Skin epidermis (tissue), 12 donors: Measurements from ENCODE around the gene HELT.

Experiments
- H3K27ac ChIP-seq, 21 experiments: fragments of 200-600 bp; sonication (generic) in 11 of 21; one replicate each; pipeline ENCODE4 v1.5.0; 2020; ENCODE audit warnings: mild to moderate bottlenecking in 3 of 21, inconsistent platforms in 2 of 21, moderate library complexity in 2 of 21
- H3K4me3 ChIP-seq, 7 experiments: fragments of 200-600 bp; sonication (generic) in 2 of 7; one replicate each; pipeline ENCODE4 v1.5.0; 2020; ENCODE audit warnings: inconsistent platforms in 2 of 7, mild to moderate bottlenecking in 2 of 7, moderate library complexity in 1 of 7

Gene HELT

GRCh38 chr4:185002784-185003183 is 15.5 kb upstream of the HELT start:
- H3K27ac ChIP-seq: no peak overlapping the region
- no peak overlapping the region for H3K4me3 ChIP-seq

GRCh38 chr4:185003596-185004351 is 14.5 kb upstream of the HELT start:
- H3K27ac ChIP-seq: no peak overlapping the region
- no peak overlapping the region for H3K4me3 ChIP-seq

- peak overlapping the region in 2 of 21 experiments; percentile 13 to 39 for H3K27ac ChIP-seq
These were observed 13.6 kb upstream of the HELT start for GRCh38 chr4:185004562-185005218.

DNA sequence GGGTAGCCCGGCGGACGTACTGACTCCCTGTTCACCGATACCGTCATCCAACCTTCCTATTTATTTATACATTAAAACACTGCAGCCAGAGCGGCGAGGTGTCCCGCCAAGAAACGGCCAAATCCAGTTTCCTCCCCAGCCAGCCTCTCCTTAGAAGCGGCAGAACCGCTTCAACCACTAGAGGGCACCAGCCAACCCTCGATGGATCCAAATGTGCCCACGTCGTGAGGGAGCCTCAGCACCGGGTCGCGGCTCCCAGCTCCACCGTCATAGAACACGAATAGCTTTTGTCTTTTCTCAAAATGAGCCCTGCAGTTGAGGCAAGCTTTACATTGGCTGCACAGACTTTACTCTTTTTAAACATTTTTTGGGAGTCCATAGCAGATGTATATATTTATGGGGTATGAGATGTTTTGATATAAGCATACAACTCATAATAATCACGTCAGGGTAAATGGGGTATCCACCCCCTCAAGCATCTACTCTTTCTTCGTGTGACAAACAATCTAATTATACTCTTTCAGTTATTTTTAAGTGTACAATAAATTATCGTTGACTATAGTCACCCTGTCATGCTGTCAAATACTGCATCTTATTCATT is 13.0 kb upstream of the HELT start:
- Histone ChIP-seq H3K27ac (peak overlapping the region in 2 of 21 experiments; percentile 13 to 39), H3K4me3 (peak overlapping the region in 2 of 7 experiments; percentile 17 to 23)

More at GRCh38 chr4:185004562-185005218, 13.6 kb upstream of the HELT start:
- H3K4me3 ChIP-seq: peak overlapping the region in 2 of 7 experiments; percentile 17 to 23

GRCh38 chr4:185011408-185011807 is 6.9 kb upstream of the HELT start:
- H3K4me3 ChIP-seq: no peak overlapping the region

DNA sequence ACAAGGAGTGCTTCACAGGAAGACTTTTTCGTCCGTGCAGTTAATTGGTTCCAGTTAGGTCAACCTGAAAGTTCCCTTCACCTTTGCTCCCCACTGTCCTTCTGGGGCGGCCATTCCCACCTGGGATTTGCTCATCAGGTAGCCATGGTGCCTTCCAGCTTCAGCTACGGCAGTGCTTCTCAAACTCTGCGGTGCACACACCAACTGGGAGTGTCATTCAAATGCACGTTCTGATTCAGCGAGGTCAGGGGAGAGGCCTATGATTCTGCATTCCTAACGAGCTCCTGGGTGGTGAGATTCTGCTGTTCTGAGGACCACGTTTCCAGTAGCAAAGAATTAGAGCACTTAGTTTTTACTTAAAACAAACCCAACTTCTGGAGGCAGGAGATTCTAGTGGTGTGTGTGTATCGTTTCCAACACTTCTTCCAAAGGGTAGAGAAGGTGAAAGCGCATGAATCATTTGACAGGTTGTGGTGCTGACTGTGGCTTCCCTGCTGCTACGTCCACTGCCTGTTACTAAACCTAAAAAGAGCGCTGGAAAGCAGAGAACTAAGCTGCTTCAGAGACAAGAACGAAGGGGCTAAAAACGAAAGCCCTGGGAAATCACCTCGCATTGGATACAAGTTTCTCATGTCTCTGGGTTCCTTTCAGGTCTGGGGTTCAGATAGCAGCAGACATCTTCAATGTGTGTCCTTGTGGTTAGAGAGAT is 4.7 kb upstream of the HELT start:
- Histone ChIP-seq H3K27ac (no peak overlapping the region), H3K4me3 (no peak overlapping the region)

More at GRCh38 chr4:185011408-185011807, 6.9 kb upstream of the HELT start:
- H3K27ac ChIP-seq: no peak overlapping the region

DNA sequence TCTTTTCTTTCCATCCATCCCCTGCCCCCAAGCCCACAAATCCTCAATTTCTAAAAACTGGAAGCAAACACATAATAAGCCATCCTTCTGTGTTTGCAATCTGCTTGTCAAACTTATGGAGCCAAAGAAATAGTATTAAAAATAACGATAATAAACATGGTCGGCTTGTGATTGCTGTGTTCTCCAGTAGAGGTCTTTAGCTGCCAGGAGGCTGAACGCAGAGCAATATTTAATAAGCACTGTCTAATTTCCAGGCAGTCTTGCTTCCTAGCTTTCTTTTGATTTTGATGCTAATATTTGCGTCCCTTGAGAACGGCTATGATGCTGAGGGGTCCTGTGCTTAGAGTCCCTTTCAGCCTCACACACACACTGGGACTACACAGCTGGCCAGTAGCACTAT is 3.2 kb upstream of the HELT start:
- H3K4me3 ChIP-seq: no peak overlapping the region
- H3K27ac ChIP-seq: no peak overlapping the region

DNA sequence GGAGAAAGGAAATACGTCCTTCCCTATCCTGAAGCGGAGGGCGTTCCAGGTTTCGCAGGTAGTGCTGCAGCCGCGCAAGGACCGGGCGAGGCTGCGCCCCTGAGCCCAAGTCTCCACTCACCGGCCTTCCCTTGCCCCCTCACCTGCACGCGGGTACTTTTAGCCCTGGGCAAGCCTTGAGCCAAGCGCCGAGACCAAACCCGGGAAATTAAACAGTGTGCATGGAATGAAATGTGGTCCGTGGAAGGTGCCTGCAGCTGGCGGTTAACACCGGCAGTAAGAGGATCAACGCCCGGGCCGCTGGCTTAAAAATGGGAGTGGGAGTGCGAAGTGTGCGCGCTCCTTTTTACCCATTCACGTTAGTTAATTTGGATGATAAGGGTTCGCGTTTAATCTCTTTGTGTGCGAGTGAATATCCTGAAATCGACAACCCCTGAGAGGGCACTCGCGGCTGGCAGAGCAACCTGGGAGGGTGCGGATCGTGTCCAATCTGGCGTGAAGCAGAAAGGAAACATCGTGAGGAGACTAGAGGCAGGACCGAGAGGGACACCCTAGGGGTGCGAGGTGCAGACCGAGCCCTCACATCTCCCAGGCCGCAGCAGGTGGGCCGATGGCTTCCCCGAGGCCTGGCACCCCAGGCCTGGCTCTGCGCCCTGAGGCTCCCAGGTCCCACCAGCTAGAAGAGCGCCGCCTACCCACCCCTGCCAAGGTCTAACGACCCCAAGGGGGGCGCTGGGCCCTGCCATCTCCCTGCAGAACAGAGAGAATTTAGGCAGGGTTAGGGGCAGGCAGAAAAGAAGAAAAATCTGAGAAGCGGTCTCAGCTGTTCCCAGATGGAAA is 2.0 kb upstream of the HELT start:
- no peak overlapping the region for H3K4me3 ChIP-seq
- H3K27ac ChIP-seq: no peak overlapping the region

- H3K27ac ChIP-seq: no peak overlapping the region
- no peak overlapping the region for H3K4me3 ChIP-seq
These were observed 1.1 kb upstream of the HELT start for GRCh38 chr4:185016946-185017758.

GRCh38 chr4:185018834-185019455 is 655 bp downstream of the HELT start:
- Histone ChIP-seq H3K4me3 (no peak overlapping the region), H3K27ac (no peak overlapping the region)

GRCh38 chr4:185019456-185020292 is 1.4 kb downstream of the HELT start:
- no peak overlapping the region for H3K4me3 ChIP-seq

DNA sequence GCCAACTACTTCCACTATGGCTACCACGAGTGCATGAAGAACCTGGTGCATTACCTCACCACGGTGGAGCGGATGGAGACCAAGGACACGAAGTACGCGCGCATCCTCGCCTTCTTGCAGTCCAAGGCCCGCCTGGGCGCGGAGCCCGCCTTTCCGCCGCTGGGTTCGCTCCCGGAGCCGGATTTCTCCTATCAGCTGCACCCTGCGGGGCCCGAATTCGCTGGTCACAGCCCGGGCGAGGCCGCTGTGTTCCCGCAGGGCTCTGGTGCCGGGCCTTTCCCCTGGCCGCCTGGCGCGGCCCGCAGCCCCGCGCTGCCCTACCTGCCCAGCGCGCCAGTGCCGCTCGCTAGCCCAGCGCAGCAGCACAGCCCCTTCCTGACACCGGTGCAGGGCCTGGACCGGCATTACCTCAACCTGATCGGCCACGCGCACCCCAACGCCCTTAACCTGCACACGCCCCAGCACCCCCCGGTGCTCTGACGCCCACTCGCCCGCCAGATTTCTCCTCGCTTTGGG is 2.1 kb downstream of the HELT start:
- H3K4me3 ChIP-seq: no peak overlapping the region
- no peak overlapping the region for H3K27ac ChIP-seq

More at GRCh38 chr4:185019456-185020292, 1.4 kb downstream of the HELT start:
- H3K27ac ChIP-seq: no peak overlapping the region

DNA sequence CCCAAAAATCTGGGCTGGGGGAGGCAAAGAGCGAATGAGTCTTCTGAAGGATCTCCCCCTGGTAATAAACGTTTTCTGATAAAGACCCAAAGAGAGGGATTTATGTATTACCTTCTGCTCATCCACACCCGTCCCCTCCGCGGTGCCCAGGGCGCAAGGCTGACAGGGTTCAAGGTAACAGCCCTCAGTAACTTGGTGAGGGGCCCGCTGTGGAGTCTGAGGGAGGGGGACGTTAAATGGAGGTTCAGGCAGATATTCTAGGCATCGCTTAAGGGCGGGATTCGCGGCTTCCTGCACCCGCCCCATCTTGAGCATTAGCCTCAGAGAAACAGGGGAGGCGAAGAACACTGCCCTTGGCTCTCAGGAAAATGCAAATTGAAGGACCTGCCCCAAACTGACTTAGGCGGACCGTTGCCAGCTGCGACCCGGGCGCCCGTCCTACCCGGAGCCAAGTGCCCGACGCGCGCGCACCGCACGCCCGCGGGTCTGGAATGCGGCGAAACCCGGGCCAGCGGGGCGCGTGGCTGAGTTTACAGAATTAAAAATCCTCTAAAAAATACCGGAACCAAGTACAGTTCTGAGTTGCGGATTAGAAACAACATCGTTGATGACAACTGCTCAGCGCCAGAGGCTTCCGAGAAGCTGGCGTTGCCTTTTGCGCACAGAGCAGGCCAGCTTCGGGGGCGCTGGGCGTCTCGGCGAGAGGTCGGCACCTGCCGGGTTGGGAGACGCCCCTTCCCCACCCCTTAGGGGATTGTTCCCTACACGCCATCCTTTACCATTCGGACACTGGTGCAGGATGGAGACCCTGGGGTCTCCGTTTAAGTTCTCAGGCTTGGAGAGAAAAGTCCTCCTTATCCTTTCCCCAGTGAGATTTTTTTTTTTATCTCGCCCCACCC is 2.8 kb downstream of the HELT start:
- Histone ChIP-seq H3K27ac (no peak overlapping the region), H3K4me3 (no peak overlapping the region)

DNA sequence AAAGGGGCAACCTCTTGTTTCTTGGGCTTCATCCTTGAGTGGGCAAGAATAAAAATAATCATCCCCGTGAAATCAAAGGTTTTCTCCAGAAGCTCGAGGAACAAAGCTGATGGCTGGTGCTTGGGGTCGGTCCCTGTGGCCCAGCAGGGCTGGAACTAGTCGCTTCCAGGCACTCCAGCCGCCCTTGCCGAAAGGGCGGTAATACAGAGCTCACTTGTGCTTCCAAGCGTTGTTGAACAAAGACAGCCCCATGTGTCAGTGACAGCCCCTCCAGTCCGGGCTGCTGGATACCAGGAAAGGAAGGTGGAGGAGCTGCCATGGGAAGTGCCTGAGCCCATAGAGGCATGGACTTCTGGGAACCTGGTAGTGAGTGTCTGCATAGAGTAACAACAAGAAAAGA is 5.2 kb downstream of the HELT start:
- Histone ChIP-seq H3K4me3 (no peak overlapping the region), H3K27ac (no peak overlapping the region)

DNA sequence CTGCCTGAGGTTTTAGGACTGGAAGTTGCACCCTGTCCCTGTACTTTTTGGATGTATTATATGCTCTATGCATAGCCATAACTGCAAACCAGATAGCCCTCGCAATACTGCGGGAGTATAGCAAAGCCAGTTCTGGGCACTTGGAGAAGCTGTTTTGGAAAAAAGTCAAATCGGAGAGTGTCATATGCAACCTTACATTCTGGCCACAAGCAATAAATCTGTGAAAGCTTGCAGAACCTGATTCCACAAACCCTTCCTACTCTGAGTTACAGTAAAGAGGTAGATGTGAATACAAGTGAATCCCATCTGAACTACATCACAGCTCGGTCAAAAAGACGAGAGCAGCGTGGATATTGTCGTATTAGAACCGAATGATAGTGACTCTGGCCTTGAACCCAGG is 10.3 kb downstream of the HELT start:
- H3K27ac ChIP-seq: no peak overlapping the region
- H3K4me3 ChIP-seq: no peak overlapping the region

- no peak overlapping the region for H3K4me3 ChIP-seq
These were observed 13.3 kb downstream of the HELT start for GRCh38 chr4:185031611-185032010.

More at GRCh38 chr4:185031611-185032010, 13.3 kb downstream of the HELT start:
- no peak overlapping the region for H3K27ac ChIP-seq
